ENCODE measurements around the gene ELANE.
"Not testable (repeated sequence)": the region's sequence is repeated elsewhere in the genome, so short reads cannot be mapped to it uniquely, and the experiment has no call there.

The ELANE gene

GRCh38 chr19:815775-816499, 36.2 kb upstream of the ELANE start:
- no peak for TF ChIP-seq CTCF (IDR thresholded peaks at IDR 0.05; ENCODE audit: borderline replicate concordance, insufficient read depth, low read depth, low read length)

GRCh38 chr19:816500-816857, 35.6 kb upstream of the ELANE start:
- no peak overlapping the region for H3K4me3 ChIP-seq (ENCODE audit: low read depth, low read length)
- TF ChIP-seq CTCF (IDR thresholded peaks at IDR 0.05; ENCODE audit: borderline replicate concordance, insufficient read depth, low read depth, low read length): no peak

More at GRCh38 chr19:815775-816499, 36.2 kb upstream of the ELANE start:
- no peak overlapping the region for H3K4me3 ChIP-seq (ENCODE audit: low read depth, low read length)

GRCh38 chr19:820212-820611, 31.9 kb upstream of the ELANE start:
- not testable (repeated sequence) for H3K4me3 ChIP-seq (ENCODE audit: low read depth, low read length)

- H3K4me3 ChIP-seq (ENCODE audit: low read depth, low read length): no peak overlapping the region
- no peak for TF ChIP-seq CTCF (IDR thresholded peaks at IDR 0.05; ENCODE audit: borderline replicate concordance, insufficient read depth, low read depth, low read length)
Observed at GRCh38 chr19:821231-821824, 30.8 kb upstream of the ELANE start.

GRCh38 chr19:821825-822503, 30.1 kb upstream of the ELANE start, which contains the start of gene PLPPR3:
Gene PLPPR3, minus strand, starts transcription at chr19:821955. Its CDS starts 396 bp downstream, at chr19:821559.
- H3K4me3 ChIP-seq (ENCODE audit: low read depth, low read length): no peak within 1 kb of the TSS
- no peak for TF ChIP-seq CTCF (IDR thresholded peaks at IDR 0.05; ENCODE audit: borderline replicate concordance, insufficient read depth, low read depth, low read length)

- no peak for TF ChIP-seq CTCF (IDR thresholded peaks at IDR 0.05; ENCODE audit: borderline replicate concordance, insufficient read depth, low read depth, low read length)
- no peak overlapping the region for H3K4me3 ChIP-seq (ENCODE audit: low read depth, low read length)
Observed at GRCh38 chr19:823565-824121, 28.5 kb upstream of the ELANE start.

GRCh38 chr19:824885-825284, 27.2 kb upstream of the ELANE start:
- no peak for TF ChIP-seq CTCF (IDR thresholded peaks at IDR 0.05; ENCODE audit: borderline replicate concordance, insufficient read depth, low read depth, low read length)

More at GRCh38 chr19:824885-825284, 27.2 kb upstream of the ELANE start:
- H3K4me3 ChIP-seq (ENCODE audit: low read depth, low read length): no peak overlapping the region
